GM19328 (cell line): ENCODE data around the gene LRP2.
"Not testable (repeated sequence)": the region's sequence is repeated elsewhere in the genome, so short reads cannot be mapped to it uniquely, and the experiment has no call there.

Experiments
- ATAC-seq: cut with Tn5 transposase; IDR thresholded peaks from one replicate; pipeline ENCODE4 v1.9.1; 2021; ENCODE audit warnings: mild to moderate bottlenecking, moderate library complexity; ENCODE audit not compliant: unreplicated experiment

LRP2 gene

DNA sequence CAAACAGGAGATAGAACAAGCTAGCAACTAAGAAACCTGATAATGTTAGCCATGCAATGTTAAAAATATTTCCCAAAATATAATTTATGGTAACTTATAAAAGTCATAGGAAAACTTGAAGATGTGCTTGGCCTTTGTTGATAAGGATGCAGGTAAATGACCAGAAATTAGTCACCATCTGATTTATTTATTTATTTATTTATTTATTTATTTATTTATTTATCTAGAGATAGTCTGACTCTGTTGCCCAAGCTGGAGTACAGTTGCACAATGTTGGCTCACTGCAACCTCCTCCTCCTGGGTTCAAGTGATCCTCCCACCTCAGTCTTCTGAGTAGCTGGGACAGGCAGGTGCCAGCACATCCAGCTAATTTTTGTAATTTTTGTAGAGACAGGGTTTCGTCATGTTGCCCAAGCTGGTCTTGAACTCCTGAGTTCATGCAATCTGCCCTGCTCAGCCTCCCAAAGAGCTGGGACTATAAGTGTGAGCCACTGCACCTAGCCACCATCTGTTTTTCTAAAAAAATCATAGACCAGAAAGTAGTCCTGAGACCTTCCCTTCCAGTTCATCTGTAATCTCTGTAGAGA is 183.4 kb downstream of the LRP2 start:
- no peak for ATAC-seq

DNA sequence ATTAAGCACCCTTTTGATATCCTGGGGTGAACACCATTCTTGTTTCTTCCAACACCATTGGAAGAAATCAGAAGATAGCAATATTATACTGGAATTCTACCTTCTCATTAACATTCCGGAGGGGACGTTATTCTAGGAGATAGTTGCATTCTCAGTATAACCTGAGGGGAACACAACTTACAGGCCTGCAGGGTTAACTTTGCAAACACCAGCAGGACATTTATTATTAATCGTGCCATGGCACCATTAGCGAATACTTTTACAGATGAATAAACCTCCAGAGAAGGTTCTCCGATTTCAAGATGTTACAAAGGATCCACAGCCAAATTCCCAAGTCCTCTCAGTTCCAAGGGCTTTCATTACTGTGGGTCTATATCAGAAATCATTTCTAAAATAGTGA is 184.0 kb downstream of the LRP2 start:
- ATAC-seq: no peak

DNA sequence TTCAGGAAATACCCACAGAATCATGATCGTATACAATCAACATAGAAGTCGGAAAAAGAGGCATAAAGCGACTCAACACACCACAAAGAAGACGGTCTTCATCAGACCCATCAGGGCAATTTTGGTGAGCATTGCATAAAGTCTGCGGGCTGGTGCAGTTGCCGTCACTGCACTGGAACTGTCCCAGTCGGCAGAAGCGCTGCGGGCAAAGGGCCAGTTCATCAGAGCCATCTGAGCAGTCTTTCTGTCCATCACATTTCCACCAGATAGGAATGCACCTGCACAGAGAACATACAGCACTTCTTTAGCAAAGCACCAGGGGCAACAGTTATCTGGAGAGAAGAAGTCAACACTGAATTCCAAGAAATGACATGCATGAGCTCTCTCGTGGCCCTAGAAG is 187.2 kb downstream of the LRP2 start:
- ATAC-seq: no peak

DNA sequence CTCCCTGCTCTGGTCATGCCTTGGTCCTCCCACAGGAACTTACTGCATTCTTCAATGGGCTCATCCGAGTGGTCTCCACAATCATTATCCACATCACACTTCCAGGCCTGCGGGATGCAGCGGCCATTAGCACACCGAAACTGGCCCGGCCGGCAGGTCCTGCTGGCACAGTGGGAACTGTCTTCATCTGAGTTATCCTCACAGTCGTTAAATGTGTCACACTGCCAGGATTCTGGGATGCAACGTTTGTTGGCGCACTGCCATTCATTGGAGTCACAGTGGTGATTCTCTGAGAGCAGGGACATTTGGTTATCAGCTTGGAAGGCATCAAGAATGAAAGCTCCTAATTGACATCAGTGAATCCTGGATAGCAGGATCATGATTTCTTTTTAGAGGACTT is 188.5 kb downstream of the LRP2 start:
- no peak for ATAC-seq

DNA sequence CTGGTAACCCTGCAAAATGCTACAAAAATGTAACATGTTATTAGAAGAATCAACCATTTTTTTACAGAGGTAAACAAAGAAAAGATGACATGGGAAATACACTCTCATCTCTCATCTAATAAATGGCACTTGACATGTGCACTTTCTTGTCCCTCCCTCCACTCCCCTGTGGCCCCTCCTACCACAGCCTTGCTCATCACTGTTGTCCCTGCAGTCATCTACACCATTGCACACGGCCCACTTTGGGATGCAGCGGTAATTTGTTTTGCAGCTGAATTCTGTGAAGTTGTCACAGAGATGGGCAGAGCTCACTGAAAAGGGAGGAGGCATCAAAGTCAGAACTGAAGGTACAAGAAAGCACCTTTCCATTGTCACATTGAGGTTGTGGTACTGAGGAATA is 189.4 kb downstream of the LRP2 start:
- no peak for ATAC-seq

DNA sequence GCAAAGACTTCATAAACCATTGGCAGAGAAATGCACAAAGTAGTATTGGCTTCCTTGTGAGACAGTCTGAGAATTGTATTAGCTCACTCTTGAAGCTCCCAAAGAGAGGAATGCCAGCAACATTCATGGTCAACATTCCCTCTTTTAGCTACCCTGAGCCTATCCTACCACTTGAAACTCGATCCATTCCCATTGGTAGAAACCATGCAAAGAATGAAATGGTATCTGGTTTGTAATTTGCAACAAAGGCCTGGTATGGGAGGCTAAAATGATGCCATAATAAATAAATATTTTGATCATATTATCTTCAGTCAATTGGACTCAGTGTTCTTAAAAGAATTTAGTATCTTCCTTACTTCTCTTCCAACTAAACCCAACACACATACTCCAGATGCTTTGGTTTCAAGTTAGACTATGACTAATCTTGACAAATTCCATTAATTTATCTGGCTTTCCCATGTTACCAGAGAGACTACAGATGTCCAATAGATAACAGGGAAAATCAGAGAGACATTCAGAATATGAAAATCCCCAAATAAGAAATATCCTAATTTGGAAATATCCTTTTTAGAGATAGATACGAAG is 190.1 kb downstream of the LRP2 start:
- no peak for ATAC-seq

DNA sequence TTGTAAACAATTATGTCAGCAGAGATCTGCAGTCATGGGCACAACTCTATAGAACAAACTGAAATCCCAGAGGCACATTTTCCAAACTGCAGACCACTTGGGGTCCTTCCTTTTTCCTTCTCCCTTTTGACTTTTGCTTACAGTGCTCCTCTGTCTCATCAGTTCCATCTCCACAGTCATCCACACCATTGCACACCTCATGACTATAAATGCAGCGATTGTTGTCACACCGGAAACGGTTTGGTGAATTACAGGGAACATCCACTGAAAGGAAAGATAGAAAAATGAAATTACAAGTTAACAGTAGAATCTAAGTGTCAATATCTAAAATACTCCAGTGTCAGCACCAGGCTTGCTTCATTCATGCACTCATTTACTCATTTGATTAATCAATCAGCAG is 196.5 kb downstream of the LRP2 start:
- no peak for ATAC-seq

DNA sequence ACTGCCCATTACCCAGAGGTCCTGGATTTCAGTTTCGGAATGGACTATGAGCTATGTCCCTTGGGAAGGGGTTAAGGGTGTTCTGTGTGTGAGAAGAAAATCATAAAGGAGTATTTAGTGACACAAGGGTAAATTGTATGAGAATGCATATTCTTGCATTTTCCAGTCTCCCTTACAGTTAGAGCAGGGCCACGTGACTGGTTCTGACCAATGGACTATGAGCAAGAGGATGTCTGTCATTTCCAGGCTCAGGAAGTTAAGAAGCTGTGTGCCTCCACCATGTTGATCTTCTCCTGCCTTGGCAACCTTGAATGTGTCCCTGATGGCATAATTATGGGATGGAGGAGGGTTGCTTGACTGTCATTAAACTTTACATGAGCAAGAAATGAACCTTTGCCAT is 198.0 kb downstream of the LRP2 start:
- ATAC-seq: no peak

DNA sequence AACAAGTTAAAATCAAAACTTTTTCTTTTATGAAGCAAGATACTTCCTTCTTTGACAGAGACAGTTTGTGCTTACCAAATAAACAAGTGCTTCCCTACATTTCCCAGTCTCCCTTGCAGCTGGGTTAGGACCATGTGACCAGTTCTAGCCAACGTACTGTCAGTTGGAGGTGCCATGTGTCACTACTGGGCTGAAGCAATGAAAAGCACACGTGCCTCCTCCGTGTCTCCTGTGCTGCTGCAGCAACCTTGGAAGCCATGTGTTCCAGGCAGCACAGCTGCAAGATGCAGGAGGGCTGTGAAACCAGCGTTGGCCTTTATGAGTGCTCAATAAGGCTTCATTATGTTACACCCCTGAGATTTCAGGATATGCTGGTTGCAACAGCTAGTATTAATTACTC is 199.7 kb downstream of the LRP2 start:
- no peak for ATAC-seq

DNA sequence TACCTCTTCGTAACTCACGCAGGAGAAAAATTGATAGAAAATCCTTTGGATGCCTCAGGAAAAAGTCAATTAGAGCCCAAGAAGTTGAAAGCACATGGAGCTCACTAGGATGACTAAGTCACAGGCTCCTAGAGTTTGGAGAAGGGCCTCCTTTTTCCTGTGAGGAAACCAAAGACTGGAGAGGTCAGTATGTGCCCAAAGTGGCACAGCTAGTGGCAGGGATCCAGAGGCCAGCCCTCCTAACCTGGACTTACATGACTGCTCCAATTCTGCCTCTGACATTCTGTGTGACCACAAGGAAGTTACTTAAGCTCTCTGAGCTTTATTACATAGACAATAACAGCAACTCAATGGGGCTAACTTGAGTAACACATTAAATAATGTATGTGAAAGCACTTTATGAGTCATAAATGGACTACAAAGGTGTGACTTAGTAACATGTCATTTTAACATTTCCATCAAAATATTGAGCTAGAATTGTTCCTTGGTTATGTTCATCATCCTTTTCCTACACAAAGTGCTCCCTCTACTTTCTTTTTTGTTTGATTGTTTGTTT is 201.3 kb downstream of the LRP2 start:
- no peak for ATAC-seq

DNA sequence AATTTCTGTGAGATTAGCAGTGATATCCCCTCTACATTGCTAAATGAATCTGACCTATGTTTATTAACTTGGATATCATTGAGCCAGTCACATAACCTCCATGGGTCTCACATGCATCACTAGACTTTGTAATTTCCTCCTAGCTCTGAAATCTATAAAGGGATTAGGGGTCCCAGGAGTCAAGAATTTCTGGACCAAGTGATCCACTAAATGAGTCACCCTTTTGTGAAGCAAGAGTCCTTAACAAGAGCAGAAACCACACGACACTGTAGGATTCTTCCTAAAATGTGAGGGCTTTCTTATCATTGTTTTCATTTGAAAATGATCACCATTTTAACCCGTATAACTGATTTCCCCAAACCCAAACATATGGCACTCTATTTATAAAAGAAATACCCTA is 202.6 kb downstream of the LRP2 start:
- no peak for ATAC-seq

DNA sequence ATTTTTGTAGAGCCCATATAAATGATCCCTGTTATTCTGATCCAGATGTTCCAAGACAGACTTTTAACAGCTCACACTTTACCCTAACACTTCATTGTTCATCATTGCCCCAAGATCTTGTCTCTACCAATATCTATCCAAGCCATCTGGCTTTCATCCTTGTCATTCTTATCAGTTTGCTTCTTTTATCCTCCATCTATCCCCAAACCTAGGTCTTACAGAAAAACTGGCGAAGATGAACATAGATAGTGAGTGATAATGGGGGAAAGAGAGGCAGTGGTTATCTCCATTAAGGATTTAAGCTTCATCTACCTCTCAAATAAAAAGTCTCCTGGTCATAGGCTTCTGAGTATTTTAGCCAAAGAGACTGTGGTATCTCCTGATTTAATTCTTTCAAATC is 203.5 kb downstream of the LRP2 start:
- ATAC-seq: no peak

DNA sequence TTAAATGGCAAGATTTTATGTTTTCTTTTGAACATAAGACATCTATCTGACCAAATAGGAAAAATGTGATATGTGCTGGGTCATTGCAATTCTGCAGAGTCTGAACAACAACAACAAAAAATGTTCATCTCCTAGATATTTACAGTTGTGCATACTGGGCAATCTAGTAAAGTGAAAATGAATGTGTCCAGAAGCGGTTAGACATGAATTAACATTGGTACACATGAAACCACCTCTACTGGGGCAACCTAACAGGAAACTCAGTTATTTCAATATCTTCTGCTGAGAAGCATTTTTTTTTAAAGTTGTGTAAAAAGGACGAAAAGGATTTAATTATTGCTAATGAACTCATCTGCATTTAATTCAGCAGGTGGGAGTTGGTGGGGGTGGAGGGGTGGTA is 216.1 kb downstream of the LRP2 start:
- no peak for ATAC-seq

DNA sequence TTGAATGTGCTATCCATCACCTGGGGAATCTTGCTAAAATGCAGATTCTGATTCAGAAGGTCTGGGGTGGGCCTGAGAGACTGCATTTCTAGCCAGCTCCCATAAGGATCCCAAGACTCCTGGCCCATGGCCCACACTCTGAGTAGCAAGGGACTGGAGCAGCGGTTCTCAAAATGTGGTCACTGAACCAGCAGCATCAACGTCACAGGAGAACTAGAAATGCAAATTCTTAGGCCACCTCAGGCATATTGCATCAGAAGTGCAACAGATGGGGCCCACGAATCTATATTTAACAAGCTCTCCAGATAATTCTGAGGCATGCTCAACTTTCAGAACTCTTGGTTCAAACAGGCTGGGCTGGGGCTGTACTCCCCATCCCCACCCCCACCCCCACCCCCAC is 218.3 kb downstream of the LRP2 start:
- ATAC-seq: no peak

DNA sequence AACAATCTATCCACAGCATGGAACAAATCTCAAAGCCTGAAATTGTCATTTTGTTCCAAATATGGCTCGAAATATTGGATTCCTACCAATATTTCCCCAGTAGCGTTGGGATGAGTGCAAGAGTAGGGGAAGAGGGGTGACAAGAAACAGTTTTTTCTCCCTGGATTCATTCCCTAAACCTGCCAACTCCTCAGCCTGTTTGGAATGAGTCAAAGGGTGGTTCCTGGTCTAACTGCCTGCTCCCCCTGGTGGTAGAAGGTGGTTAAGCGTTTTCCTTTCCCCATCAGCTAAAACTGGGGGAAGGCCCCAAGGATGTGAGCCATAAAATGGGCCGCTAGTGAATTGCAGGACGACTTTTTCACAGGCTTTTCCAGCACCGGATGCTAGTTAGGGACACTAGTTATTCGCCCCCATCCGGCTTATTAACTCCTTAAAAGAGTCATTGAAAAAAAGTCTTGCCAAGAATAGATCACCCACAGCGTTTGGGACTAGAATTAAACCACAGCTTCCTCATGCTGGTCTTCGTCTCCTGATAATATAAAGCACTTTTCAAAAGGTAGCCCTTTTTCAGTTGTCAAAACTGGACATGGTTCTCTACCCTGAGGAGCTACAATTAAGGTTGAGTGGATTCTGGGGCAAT is 220.5 kb downstream of the LRP2 start:
- ATAC-seq: peak; percentile 46

DNA sequence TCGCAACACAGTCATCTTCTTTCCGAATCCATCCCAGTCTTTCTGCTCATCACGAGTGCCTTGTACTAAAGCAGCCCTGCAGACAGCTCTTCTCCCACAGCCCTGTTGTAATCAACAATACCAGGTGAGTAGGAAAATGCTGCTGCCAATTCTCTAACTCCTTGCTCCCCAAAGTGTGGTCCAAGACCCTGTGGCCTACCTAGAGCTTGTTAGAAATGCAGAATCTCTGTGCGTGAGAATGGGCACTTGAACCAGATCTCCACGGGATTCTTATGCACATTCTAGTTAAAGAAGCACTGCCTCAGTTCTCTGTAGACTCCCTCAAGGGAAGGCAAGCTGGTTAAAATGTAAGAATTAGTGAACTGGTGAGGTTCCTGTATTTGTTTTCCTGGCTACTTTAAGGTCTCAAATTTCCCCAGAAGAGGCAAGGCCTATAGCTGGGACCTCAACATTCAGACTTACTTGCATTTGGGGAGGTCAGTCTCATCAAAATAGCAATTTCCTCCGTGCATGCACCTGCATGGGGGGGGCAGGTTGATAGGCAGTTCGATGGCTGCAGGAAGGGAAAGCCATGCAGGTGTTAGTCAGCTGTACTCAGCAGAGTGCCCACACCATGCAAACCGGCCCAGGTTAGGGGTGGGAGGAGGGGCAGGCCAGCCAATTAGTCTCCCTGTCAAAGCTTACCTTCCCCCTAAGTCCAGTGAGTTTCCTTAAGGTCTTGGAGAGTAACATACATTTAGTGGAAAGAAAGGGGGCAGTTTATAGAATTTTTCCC is 222.2 kb downstream of the LRP2 start:
- no peak for ATAC-seq

DNA sequence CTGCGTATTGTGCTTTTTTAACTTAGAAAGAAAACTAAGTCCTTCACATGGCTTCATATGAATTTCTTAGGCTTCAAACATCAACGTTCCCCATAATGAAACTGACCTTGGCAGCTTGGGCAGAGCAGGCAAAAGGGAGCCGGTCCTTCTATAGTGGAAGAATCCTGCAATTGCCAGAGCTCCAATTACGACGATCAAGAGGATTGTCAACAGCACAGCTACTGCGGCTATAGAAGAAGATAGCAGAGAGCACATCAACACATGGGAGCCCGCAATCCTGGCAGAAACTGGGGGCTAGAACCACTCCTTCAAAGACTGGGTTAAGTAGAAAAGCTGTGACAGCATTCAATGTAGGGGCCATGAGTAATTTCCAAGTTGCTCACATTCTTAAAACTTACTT is 223.2 kb downstream of the LRP2 start:
- ATAC-seq: no peak

DNA sequence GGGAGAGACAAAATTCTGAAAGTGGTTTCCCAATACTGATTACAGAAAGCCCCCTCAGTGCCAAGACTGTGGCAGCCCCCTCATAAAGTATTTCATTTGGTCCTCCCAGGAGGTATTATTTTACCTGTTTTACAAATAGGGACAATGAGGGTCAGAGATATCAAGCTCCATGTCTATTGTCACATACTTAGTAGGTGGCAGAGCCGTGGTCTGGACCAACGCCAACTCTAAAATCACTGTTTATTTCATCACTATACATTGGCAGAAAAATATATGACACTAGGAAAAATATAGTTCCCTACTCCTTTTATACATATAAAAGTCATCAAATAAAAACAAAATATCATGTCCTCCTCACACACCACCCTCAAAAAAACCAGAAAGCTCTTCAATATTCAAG is 224.4 kb downstream of the LRP2 start:
- no peak for ATAC-seq

DNA sequence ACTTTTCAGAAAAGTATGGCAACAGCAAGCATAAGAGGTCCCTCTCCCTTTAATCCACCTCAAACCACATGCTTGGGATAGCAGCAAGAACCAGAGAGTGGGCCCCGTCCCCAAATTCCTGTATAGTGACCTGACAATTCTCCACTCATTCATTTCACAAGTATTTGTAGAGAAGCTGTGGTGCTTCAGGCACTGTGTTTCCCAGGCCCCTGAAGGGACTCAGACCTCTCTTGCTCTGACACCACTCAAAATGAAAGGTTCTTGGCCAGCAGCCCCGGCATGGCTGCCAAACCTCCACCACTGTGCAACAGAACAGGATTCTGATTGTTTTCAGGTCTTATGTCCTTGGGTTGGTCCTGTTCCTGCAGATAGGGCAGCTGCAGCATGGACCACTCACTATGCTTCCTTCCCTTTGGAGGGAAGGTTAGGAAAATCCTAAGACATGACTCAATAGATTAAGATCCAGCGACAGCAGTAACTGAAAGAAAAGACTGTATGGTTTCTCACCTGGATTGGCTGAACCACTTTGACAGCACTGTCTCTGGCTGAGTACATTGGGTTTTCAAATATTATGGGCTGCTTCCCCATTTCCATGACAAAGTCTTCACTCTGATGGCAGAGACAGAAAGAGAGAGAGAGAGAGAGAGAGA is 225.3 kb downstream of the LRP2 start:
- no peak for ATAC-seq

DNA sequence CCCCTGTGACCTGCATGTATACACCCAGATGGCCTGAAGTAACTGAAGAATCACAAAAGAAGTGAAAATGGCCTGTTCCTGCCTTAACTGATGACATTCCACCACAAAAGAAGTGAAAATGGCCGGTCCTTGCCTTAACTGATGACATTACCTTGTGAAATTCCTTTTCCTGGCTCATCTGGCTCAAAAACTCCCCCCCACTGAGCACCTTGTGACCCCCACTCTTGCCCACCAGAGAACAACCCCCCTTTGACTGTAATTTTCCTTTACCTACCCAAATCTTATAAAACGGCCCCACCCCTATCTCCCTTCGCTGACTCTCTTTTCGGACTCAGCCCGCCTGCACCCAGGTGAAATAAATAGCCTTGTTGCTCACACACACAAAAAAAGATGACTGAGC is 225.9 kb downstream of the LRP2 start:
- not testable (repeated sequence) for ATAC-seq

DNA sequence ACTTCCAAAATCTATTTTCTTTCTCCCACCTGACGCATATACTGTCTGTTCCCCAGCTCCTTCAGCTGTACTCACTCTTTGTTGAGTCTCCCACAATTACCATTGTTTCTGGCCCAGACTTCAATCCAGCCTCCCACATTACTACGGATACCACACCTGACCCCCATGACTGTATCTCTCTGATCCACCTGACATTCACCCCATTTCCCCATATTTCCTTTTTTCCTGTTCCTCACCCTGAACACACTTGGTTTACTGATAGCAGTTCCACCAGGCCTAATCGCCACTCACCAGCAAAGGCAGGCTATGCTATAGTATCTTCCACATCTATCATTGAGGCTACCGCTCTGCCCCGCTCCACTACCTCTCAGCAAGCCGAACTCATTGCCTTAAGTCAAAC is 228.1 kb downstream of the LRP2 start:
- not testable (repeated sequence) for ATAC-seq
